HG02981 (cell line): ENCODE measurements around the gene LTO1.
"Not testable (repeated sequence)": the region's sequence is repeated elsewhere in the genome, so short reads cannot be mapped to it uniquely, and the experiment has no call there.

ENCODE experiments used
- ATAC-seq: cut with Tn5 transposase; IDR thresholded peaks from one replicate; pipeline ENCODE4 v1.9.1; 2021; ENCODE audit warnings: mild to moderate bottlenecking, moderate library complexity; ENCODE audit not compliant: unreplicated experiment

Gene LTO1

DNA sequence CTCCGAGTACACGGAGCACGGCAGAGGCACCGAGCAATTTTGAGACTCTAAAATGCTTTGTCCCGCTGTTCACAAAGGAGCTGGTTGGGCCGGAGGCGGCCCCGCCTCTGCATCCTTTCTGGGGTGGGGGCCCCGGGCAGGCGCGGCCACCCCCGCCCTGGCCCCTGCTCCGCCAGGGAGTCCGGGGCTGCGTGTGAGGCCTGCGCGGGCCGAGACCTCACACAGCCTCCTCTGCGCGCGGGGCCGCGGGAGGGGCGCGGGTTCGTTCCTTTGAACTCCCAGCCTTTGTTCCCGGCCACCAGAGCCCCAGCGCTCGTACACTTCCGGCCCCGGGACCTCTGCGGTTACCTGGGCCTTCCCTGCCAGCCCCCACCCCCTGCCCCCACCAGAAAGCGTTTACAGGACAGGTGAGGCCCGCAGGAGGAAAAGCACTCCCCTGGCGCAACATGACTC lies 27.1 kb upstream of the LTO1 start:
- ATAC-seq: no peak

DNA sequence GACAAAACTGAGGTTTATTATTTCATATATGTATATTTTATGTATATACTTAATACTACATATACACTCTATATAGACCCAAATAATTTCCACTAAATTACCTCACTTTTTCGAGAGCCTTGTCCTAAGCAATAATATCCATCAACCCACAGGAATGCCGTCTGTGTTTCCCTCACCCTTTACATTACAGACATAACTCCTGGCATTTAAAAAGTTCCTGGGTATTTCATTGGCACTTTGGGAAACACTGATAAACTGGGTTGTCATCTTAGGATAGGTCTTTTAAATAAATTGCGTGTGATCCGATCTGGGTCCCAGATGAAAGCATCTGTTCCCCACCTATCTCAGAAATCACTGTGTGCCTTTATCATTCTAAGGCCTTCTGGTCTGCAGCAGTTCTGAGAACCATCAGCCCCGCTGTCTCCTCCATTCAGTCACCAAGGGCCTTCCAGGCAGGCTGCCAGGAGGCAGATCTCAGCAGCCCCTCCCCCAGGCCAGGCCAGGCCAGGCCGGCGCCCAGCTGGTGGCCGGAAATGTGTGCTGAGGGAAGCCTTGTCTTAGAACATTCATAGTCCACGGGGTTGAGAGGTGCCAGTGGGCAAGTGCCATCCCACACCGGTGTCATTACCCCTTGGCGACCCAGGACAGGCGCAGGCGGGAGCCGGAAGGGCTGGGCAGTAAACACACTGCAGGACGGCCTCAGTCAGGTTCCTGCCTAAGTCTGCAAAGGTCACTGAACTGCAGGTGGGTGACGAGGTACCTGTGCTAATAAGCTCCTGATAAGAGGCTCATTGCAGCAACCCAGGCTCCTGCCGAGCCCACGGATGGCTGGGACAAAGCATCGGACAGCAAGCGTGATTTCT lies 25.4 kb upstream of the LTO1 start:
- ATAC-seq: no peak

DNA sequence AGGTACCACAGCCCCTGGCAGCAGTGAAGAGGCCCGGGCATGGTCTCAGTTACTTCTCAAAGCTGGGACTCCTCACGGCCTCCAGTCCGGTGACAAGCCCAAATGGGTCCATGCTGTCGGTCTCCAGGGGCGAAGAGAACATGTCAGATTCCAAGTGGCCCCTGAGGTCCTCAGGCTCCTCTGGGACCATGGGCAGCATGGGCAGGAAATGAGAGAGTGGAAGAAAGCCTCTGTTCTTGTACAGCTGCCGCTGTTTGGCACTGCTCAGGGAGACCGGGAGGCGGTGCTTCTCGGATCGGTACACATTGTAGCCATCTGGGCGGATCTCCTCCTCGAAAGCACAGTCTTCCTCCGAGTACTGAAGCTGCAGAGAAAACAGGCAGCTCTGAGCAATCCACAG lies 24.1 kb upstream of the LTO1 start:
- no peak for ATAC-seq

GRCh38 chr11:69698362-69698761 lies 23.2 kb upstream of the LTO1 start:
- no peak for ATAC-seq

- ATAC-seq: no peak
These were observed 22.7 kb upstream of the LTO1 start for GRCh38 chr11:69697861-69698260.

- ATAC-seq: no peak
These were observed 22.3 kb upstream of the LTO1 start for GRCh38 chr11:69697469-69697843.

DNA sequence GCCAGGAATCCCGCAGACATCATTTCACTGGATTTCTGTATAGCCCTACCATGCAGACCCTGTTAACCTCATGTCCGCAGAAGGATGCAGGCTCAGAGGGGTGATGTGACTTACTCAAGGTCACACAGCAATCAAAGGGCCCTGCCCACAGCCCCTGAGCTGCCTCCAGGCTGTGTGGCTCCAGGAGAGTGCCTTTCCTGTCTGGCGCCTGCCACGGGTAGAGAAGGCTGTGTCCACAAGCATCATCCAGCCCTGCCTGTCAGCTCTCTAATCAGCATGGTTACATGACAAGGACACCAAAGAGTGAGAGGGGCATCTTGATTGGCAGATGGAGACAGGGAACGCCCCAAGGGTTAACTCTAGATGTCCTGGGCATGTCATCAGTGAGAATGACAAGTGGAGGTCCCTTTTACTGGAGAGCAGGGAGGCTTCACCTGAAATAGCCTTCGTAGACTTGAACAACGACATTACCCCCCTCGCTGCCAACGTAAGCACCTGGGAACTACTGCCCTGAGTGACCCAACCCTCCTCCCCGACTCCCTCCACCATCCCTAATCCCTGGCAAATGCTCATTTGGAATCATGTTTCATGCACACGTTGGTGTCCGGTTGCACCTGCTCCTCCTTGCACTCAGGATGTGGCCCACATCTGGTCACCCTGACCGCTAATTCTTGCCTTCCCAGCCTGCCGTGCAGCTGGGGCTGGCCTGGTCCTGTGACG lies 21.8 kb upstream of the LTO1 start:
- no peak for ATAC-seq

DNA sequence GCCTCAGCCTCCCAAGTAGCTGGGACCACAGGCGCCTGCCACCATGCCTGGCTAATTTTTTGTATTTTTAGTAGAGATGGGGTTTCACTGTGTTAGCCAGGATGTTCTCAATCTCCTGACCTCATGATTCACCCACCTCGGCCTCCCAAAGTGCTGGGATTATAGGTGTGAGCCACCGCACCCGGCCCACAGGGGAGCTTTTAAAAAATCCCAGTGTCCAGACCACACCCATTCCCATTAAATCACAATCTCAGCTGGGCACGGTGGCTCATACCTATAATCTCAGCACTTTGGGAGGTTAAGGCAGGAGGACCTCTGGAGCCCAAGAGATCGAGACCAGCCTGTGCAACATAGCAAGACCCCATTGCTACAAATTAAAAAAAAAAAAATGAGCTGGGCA lies 20.8 kb upstream of the LTO1 start:
- not testable (repeated sequence) for ATAC-seq

DNA sequence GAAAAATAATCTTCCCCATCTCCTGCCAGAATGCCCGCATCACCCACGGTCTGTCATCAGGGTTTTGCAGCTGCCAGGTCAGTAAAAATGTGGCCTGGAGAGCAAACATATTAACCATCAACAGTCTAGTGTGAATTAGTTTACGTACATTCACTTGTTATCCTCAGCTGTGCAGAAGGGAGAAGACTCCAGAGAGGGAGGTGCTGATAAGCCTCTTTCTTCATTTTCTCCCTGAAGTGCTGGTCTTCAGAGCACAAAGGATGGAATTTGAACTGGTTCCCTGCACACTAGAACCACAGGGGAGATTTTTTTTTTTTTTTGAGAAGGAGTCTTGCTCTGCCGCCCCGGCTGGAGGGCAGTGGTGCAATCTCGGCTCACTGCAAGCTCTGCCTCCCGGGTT lies 20.4 kb upstream of the LTO1 start:
- no peak for ATAC-seq

GRCh38 chr11:69694781-69695180 lies 19.6 kb upstream of the LTO1 start:
- no peak for ATAC-seq

- ATAC-seq: no peak
These were observed 17.3 kb upstream of the LTO1 start for GRCh38 chr11:69692422-69692821.

DNA sequence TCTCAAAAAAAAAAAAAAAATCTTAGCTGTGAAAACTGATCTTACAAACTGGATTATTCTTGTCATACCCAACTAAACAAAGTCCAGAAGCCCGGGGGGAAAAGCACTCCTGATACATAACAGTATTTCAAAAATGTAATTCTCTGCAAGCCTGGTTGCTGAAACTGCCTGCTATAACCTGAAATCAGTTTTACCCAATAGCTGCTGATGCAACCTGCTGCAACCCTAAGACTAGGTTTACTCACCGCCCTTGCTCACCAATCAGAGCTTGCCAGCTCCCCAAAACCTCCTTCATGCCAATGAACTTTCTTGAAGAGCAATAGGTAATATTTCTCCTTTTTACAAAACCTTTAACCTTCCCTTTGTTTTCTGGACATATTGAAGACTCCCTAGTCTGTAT lies 16.3 kb upstream of the LTO1 start:
- ATAC-seq: no peak

GRCh38 chr11:69689484-69690319 lies 14.5 kb upstream of the LTO1 start:
- ATAC-seq: no peak

DNA sequence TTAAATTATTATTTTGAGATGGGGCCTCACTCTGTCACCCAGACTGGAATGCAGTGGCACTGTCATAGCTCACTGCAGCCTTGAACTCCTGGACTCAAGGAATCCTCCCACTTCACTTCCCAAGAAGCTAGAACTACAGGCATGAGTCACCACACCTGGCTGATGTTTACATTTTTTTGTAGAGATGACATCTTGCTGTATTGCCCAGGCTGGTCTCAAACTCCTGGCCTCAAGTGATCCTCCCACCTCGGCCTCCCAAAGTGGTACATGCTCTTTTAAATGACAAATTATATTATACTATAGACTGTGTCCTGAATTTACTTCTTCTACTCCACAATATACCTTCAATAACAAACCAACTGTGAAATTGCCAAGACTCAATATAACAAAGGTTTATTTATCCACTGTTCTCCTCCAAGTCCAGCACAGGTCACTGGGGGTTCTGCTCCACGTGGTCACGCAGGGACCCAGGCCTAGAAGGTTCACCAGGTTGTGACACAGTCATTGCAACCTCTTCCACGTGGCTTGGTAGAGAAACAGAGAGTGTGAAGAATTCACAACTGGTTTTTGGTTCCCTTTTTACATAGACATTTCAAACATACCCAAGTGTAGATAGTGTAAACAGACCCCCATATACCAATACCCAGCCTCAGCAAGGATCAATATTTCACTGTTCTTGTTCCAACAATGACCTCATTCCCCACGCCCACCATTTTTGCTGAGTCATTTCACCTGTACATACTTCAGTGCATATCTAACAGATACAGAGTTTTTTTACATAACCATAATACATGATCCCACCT lies 13.0 kb upstream of the LTO1 start:
- not testable (repeated sequence) for ATAC-seq

GRCh38 chr11:69686856-69687255 lies 11.7 kb upstream of the LTO1 start:
- no peak for ATAC-seq

- ATAC-seq: no peak
These were observed 11.3 kb upstream of the LTO1 start for GRCh38 chr11:69686452-69686851.

GRCh38 chr11:69685348-69685747 lies 10.2 kb upstream of the LTO1 start:
- no peak for ATAC-seq

DNA sequence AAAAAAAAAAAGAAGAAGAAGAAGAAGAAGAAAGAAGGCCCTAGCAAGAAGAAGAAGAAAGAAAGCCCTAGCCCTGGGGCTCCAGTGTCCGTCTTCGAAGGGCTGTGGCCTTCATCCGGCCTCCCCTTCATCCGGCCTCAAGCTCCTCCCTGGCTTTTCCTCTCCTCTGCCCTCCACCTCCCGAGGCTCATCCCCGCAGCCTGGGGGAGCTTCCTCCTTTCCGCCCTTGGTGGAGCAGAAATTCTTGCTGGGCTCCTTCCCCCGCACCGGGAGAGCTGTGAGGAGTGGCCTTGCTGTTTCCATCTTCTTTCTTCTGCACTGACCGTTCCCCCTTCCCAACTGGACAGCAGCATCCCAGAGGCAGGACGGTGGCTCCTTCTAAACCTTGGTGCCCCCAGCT lies 9.5 kb upstream of the LTO1 start:
- ATAC-seq: no peak

DNA sequence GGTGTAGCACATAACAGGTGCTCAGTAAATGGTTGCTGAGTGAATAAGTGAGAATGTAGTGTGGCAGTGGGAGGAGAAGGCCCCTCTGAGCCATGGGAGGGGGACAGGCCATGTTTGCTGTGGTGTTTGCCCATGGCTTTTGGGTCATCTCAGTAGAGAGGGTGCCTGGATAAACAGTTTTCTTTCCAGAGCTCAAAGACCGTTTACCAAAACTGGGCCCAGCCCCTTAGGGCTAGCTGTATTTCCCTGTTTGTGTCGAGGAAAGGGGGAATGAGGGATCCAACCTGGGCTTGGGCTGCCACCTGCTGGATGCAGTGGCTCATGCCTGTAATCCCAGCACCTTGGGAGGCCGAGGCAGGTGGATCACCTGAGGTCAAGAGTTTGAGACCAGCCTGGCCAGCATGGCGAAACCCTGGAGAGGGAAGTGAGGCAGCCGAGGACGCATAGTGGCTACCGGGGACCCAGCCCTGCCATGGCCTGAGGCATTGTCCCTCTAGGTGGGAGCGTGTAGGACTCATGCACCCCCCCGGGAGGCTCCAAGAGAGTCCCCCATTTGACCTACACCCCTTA lies 8.7 kb upstream of the LTO1 start:
- ATAC-seq: no peak

DNA sequence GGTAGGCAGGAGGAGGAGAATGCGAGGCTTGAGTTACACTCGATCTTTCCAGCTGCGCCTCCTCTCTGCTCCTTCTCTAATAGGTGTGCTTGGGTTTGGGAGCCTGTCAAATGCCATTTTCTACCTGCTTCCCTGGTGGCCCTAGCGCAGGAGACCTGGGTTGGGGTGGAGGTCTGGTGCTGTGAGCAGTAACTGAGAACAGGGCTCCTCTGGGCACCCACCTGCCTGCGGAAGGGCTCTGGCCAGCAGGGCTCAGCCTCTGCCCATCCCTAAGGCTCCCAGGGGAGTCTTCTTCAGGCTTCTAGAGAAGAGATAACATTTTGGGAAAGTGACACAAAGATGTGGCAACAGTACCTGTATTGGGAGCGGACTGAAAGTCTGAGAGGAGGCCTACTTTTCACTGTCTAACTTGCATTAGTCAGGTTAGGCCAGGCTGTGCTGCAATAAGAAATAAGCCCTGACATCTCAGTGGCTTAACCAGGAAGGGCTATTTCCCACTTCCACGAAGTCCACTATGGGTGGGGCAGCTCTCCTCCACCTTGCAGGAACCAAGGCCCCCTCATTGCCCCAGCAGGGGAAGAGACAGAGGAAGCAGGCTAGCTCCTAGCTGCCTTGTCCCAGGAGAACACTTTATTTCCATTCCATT lies 7.7 kb upstream of the LTO1 start:
- ATAC-seq: no peak
